Ishikawa (cell line): ENCODE results near the gene SH3YL1.

ENCODE experiments used
- CREB1 ChIP-seq: IDR thresholded peaks from 2 replicates; pipeline ENCODE4 v1.6.1; 2012; ENCODE audit warnings: low read depth
- EP300 ChIP-seq: IDR thresholded peaks from 2 replicates; pipeline ENCODE4 v1.6.1; 2012; ENCODE audit warnings: borderline replicate concordance
- FOXM1 ChIP-seq: IDR thresholded peaks from 2 replicates; pipeline ENCODE4 v1.6.1; 2012; ENCODE audit warnings: low read depth, borderline replicate concordance
- MAX ChIP-seq: IDR thresholded peaks from 2 replicates; pipeline ENCODE4 v1.6.1; 2012
- NFIC ChIP-seq: IDR thresholded peaks from 2 replicates; pipeline ENCODE4 v1.6.1; 2012
- REST ChIP-seq: IDR thresholded peaks from 2 replicates; pipeline ENCODE4 v1.6.1; 2012; ENCODE audit warnings: low read depth, mild to moderate bottlenecking
- YY1 ChIP-seq: IDR thresholded peaks from 2 replicates; pipeline ENCODE4 v1.6.1; 2012; ENCODE audit warnings: low read depth

GRCh38 chr2:296354-296753 is 32.5 kb upstream of the SH3YL1 start:
- TF ChIP-seq NFIC (no peak), CREB1 (no peak), YY1 (no peak), REST (no peak), FOXM1 (no peak), MAX (no peak), EP300 (no peak)
